Myocyte (in vitro differentiated cells): Measurements from ENCODE around the gene ZNF23. TPM values are rescaled to one million over a fixed set of nuclear protein-coding genes. Genes with fewer than 3 reads are reported as not detected.

Experiments used
- total RNA-seq: library from RNA; depleted of rRNA; stranded (reverse); fragments of >200 nt; gene quantifications from 2 replicates; pipeline ENCODE4 v1.2.3, GENCODE V29; 2014

Gene ZNF23
- total RNA-seq, 1 donor from 2014 or later, result 9.0 TPM

Other genes starting within 250 kb of the ZNF23 start
- 0.37 and 0.52 TPM in 2 replicates for gene HYDIN, start 231.5 kb downstream of the ZNF23 start, total RNA-seq
- gene CMTR2, start 172.8 kb downstream of the ZNF23 start, total RNA-seq, result 39.2 and 53.9 TPM in 2 replicates
- gene CALB2, start 103.5 kb downstream of the ZNF23 start, total RNA-seq, result 0.94 TPM in 1 of 2 replicates, not detected in the other
- not detected in 2 replicates for gene TLE7, start 20.2 kb downstream of the ZNF23 start, total RNA-seq
- gene ZNF19, start 27.1 kb upstream of the ZNF23 start, total RNA-seq, result 2.2 and 3.8 TPM in 2 replicates
- gene CHST4, start 64.2 kb upstream of the ZNF23 start, total RNA-seq, result not detected in 2 replicates
- gene TAT, start 114.8 kb upstream of the ZNF23 start, total RNA-seq, result not detected in 2 replicates
- gene MARVELD3, start 163.9 kb upstream of the ZNF23 start, total RNA-seq, result not detected in 2 replicates